HG03039 (cell line): Measurements from ENCODE around the gene BAG2.
A peak's percentile ranks its signal among the peaks of the same experiment; 100 is the strongest.

ENCODE experiments used
- ATAC-seq: cut with Tn5 transposase; IDR thresholded peaks from one replicate; pipeline ENCODE4 v1.9.1; 2021; ENCODE audit warnings: mild to moderate bottlenecking, moderate library complexity; ENCODE audit not compliant: unreplicated experiment

BAG2 gene

GRCh38 chr6:57221191-57221935 lies 49.2 kb downstream of the BAG2 start:
- peak; percentile 60 for ATAC-seq

GRCh38 chr6:57221936-57222742 lies 50.0 kb downstream of the BAG2 start, which contains the start of gene RAB23:
TSS of gene RAB23 (minus strand) at chr6:57222307. CDS start at chr6:57210380, 11,927 bp downstream.
- ATAC-seq: peak; percentile 85

DNA sequence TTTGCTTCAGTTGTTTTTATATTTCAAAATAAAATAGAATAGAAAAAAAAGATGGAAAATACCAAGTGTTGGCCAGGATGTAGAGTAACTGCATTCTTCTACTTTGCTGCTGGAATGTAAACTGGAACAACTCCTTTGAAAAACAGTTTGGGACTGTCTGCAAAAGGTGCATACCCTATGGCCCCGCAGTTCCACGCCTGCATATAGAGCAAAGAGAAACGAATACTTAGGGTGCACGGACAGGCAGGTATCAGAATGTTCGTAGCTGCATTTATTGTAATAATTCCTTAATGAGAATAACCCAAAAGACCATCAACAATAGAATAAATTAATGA lies 50.6 kb downstream of the BAG2 start:
- ATAC-seq: no peak

- no peak for ATAC-seq
Observed at GRCh38 chr6:57224769-57225515, 52.8 kb downstream of the BAG2 start.

DNA sequence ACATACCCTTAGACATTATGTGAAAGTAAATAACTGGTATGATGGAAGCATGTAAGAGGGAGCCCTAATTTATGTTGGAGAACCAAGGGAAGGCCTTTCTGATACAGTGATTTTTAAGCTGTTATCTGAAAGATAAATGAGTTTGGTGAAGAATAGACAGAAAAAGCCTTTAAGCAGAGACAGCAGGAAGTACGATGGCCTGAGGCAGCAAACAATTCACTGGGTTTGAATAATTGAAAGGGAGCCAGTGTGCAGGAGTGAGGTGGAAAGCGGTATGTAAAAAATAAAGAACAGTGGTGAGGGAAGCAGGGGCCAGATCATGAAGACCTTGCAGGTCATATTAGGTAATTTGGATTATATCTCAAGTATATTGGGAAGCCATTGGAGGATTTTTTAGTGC lies 54.1 kb downstream of the BAG2 start:
- no peak for ATAC-seq
